ENCODE measurements around the gene PDIA5. TPM values are rescaled to one million over a fixed set of nuclear protein-coding genes. Genes with fewer than 3 reads are reported as not detected.
A peak's percentile ranks its signal among the peaks of the same experiment; 100 is the strongest.

PDIA5 gene
- total RNA-seq, 1 experiment from 2014 or later: 24.3 TPM

DNA sequence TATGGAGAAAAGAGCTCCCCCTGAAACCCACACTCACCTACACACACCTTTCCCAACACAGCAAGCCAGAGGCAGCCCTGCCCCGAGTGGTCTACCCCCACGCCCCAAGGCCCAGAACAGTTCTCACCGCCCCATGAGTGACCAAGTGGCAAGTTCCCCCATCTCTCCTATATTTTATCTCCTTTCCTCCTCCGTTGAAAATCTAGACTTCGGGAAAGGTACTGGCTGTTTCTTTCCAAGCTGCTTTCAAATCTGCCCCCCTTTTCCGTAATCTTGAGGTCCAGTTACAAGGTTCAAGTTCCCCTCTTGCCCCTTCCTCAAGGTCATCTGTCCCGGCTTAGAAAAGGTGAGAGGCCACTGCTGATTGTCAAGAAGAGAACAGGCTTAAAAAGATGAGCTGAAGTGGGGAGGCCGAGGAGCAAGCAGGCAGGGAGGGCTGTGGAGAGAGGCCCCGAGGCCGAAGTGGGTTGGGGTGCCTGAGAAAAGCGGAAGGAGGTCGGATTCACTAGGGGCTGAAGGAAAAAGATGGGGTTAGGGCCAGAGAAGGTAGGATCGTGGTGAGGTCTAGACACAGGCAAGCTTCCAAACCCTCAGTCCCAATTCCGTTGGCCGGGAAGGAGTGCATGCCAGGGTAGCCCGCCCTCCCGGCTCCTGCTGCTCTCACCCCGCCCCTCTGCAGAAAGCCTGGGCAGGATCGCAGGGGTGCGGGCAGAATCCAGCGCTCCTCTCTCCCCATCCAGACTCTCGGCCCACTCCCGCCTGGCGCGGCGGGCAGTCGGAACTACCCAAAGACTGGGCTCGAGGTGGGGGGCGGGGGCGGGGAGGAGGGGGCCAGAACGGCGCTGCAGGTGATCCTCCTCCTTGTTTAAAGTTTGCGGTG, 40.9 kb upstream of the PDIA5 start:
- H4K8ac ChIP-seq (replicated peaks; ENCODE audit: insufficient read length, low read depth, low read length): no peak overlapping the region
- no peak overlapping the region for H3K23ac ChIP-seq (ENCODE audit: insufficient read length, low read depth, low read length)
- H3K27me3 Mint-ChIP-seq (ENCODE audit: low read depth): peaks cover 51% of the 10 kb centered on the region
- H3K4me1 Mint-ChIP-seq: peaks cover 48 to 59% of the 10 kb centered on the region in 2 experiments
- no peak overlapping the region for H3K18ac ChIP-seq (ENCODE audit: insufficient read length, low read depth, low read length)
- H3K4me1 ChIP-seq (ENCODE audit: insufficient read depth, low read length): peaks cover 20% of the 10 kb centered on the region; the same call in 1 of the 2 replicates
- H2AFZ ChIP-seq (ENCODE audit: low read length): no peak overlapping the region
- H2BK120ac ChIP-seq (ENCODE audit: low read depth, low read length, poor library complexity, severe bottlenecking): no peak overlapping the region
- TF ChIP-seq, protein P1, sequence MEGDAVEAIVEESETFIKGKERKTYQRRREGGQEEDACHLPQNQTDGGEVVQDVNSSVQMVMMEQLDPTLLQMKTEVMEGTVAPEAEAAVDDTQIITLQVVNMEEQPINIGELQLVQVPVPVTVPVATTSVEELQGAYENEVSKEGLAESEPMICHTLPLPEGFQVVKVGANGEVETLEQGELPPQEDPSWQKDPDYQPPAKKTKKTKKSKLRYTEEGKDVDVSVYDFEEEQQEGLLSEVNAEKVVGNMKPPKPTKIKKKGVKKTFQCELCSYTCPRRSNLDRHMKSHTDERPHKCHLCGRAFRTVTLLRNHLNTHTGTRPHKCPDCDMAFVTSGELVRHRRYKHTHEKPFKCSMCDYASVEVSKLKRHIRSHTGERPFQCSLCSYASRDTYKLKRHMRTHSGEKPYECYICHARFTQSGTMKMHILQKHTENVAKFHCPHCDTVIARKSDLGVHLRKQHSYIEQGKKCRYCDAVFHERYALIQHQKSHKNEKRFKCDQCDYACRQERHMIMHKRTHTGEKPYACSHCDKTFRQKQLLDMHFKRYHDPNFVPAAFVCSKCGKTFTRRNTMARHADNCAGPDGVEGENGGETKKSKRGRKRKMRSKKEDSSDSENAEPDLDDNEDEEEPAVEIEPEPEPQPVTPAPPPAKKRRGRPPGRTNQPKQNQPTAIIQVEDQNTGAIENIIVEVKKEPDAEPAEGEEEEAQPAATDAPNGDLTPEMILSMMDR (conservative IDR thresholded peaks at IDR 0.05): no peak
- no peak overlapping the region for H4K5ac ChIP-seq (ENCODE audit: insufficient read length, low read depth, low read length)
- no peak overlapping the region for H3K56ac ChIP-seq (ENCODE audit: insufficient read length, low read depth, low read length)
- H3K79me2 ChIP-seq (ENCODE audit: insufficient read depth, low read length): no peaks in the 10 kb centered on the region
- H2BK5ac ChIP-seq (ENCODE audit: insufficient read length, low read length): no peak overlapping the region
- H2AK5ac ChIP-seq (ENCODE audit: insufficient read length, low read length): no peak overlapping the region
- H4K20me1 ChIP-seq (ENCODE audit: control insufficient read depth, insufficient read depth, insufficient read length): no peaks in the 10 kb centered on the region
- H3K4me3 Mint-ChIP-seq: peak overlapping the region; percentile 84 to 94
- no peak overlapping the region for H2BK12ac ChIP-seq (ENCODE audit: insufficient read length, low read depth, low read length)
- H3T11ph ChIP-seq (ENCODE audit: low read length): no peak overlapping the region
- no peak overlapping the region; a peak in 1 of 7 replicates for H3K27ac Mint-ChIP-seq
- WGBS (ENCODE audit: extremely low coverage, insufficient read length, low lambda C conversion rate): no CpG with 5 or more reads among the region's 33 CpGs
- H3K79me1 ChIP-seq (ENCODE audit: insufficient read depth, low read depth, low read length, poor library complexity, severe bottlenecking): no peaks in the 10 kb centered on the region
- no peak overlapping the region for H3K14ac ChIP-seq (ENCODE audit: insufficient read depth, low read length)
- H3K36me3 Mint-ChIP-seq (ENCODE audit: insufficient read depth in 1 of 3, low read depth in 3 of 3): peaks cover 0 to 6% (median 0%) of the 10 kb centered on the region in 3 experiments; a peak in 3 of 7 replicates
- no peak overlapping the region for H3K9ac ChIP-seq (ENCODE audit: extremely low read depth, insufficient read length, low read length)
- no peak overlapping the region for H3K27ac ChIP-seq (ENCODE audit: insufficient read length, low read depth, low read length)
- H3K23me2 ChIP-seq (ENCODE audit: insufficient read length, low read depth, low read length, poor library complexity, severe bottlenecking): peaks cover 23% of the 10 kb centered on the region
- H4K91ac ChIP-seq (ENCODE audit: insufficient read length, low read depth, low read length): no peak overlapping the region
- no peaks in the 10 kb centered on the region for H3K9me3 ChIP-seq (ENCODE audit: control insufficient read depth, low read depth, low read length)
- no peak overlapping the region for H3K4ac ChIP-seq (ENCODE audit: low read depth, low read length)
- H3K9me3 Mint-ChIP-seq: no peaks in the 10 kb centered on the region; a peak in 1 of 5 replicates
- no peak overlapping the region for H2BK20ac ChIP-seq (ENCODE audit: low read depth, low read length, poor library complexity, severe bottlenecking)
- peak overlapping the region; percentile 97 for H3K4me2 ChIP-seq (ENCODE audit: insufficient read depth, insufficient read length, low read length)
- DNase-seq: peak; percentile 79
- no peak overlapping the region for H2BK15ac ChIP-seq (ENCODE audit: low read depth, low read length)
- peaks cover 7% of the 10 kb centered on the region; the same call in 1 of the 2 replicates for H3K27me3 ChIP-seq (ENCODE audit: insufficient read depth, low read length)

All from H9 (cell line).